Measurements from ENCODE around the gene CNTROB.

GRCh38 chr17:7893187-7893880 is 38.7 kb upstream of the CNTROB start:
- no peak for TF ChIP-seq CTCF (IDR thresholded peaks at IDR 0.05; ENCODE audit: low read depth, low read length)
- TF ChIP-seq POLR2A (IDR thresholded peaks at IDR 0.05; ENCODE audit: extremely low read depth, insufficient read length): no peak
- no peak for TF ChIP-seq MAX (IDR thresholded peaks at IDR 0.05; ENCODE audit: low read depth, low read length)
- no peak for TF ChIP-seq MYC (IDR thresholded peaks at IDR 0.05; ENCODE audit: low read depth, low read length)
